Right lobe of liver (tissue), 4 donors: ENCODE measurements around the gene EPHA7.

Experiments
- CTCF ChIP-seq, 4 donors: fragments of 200-600 bp in 3 of 4; fragments of 450-650 bp in 1 of 4; IDR thresholded peaks; one replicate each; pipeline versions ENCODE4 v1.5.1 to v1.8.0; 2016 to 2022; ENCODE audit warnings: antibody characterized with exemption in 4 of 4, mild to moderate bottlenecking in 2 of 4
- POLR2A ChIP-seq: fragments of 450-650 bp; IDR thresholded peaks from one replicate; pipeline ENCODE4 v1.6.1; 2017; ENCODE audit warnings: antibody characterized with exemption, mild to moderate bottlenecking
- donor health status: DM: no; HTN: no; CAD: no.
- donor health status: DM: no; HTN: no; CAD: no.
- donor health status: DM: no; HTN: yes; CAD: no.

GRCh38 chr6:93352604-93353003 is 66.8 kb downstream of the EPHA7 start:
- TF ChIP-seq POLR2A (no peak), CTCF (IDR thresholded peaks at IDR 0.05) (no peak)
